Spleen (tissue), 13 donors: ENCODE results near the gene MIR17HG. TPM values are rescaled to one million over a fixed set of nuclear protein-coding genes. Genes with fewer than 3 reads are reported as not detected.

ENCODE experiments used
- DNase-seq: peaks from one replicate; pipeline ENCODE4 v3.0.0-alpha.2; 2020
- H3K27ac ChIP-seq, 8 donors: fragments of 200-600 bp; sonication (generic) in 7 of 8; 1 replicate in 4 of 8; 2 replicates in 4 of 8; pipeline versions ENCODE4 v1.5.0 to v1.8.0; 2016 to 2021; ENCODE audit warnings: inconsistent platforms in 4 of 8, mild to moderate bottlenecking in 4 of 8, moderate library complexity in 1 of 8
- H3K27me3 ChIP-seq, 7 donors: fragments of 200-600 bp; sonication (generic) in 6 of 7; replicated peaks in 1 of 7; 1 replicate in 4 of 7; 2 replicates in 3 of 7; pipeline versions ENCODE4 v1.5.0 to v1.8.0; 2016 to 2021; ENCODE audit warnings: inconsistent platforms in 3 of 7, mild to moderate bottlenecking in 1 of 7
- H3K36me3 ChIP-seq, 6 donors: fragments of 200-600 bp; sonication (generic) in 5 of 6; 1 replicate in 4 of 6; 2 replicates in 2 of 6; pipeline versions ENCODE4 v1.5.0 to v1.8.0; 2016 to 2021; ENCODE audit warnings: inconsistent platforms in 2 of 6
- H3K4me1 ChIP-seq, 6 donors: fragments of 200-600 bp; sonication (generic) in 5 of 6; 1 replicate in 3 of 6; 2 replicates in 3 of 6; pipeline versions ENCODE4 v1.5.0 to v1.8.0; 2016 to 2021; ENCODE audit warnings: inconsistent platforms in 3 of 6
- H3K4me3 ChIP-seq, 8 donors: fragments of 200-600 bp; sonication (generic) in 7 of 8; 1 replicate in 4 of 8; 2 replicates in 4 of 8; pipeline versions ENCODE4 v1.5.0 to v1.8.0; 2016 to 2021; ENCODE audit warnings: inconsistent platforms in 4 of 8, mild to moderate bottlenecking in 4 of 8, moderate library complexity in 2 of 8
- H3K9me3 ChIP-seq, 8 donors: fragments of 200-600 bp; sonication (generic) in 7 of 8; 1 replicate in 4 of 8; 2 replicates in 4 of 8; pipeline versions ENCODE4 v1.5.0 to v1.8.0; 2016 to 2021; ENCODE audit warnings: inconsistent platforms in 4 of 8
- POLR2A ChIP-seq, 3 donors: fragments of 450-650 bp; IDR thresholded peaks; one replicate each; pipeline ENCODE4 v1.5.1; 2017; ENCODE audit warnings: antibody characterized with exemption in 3 of 3, mild to moderate bottlenecking in 1 of 3
- POLR2AphosphoS5 ChIP-seq, 3 donors: sonication (generic); formaldehyde crosslinking; IDR thresholded peaks; one replicate each; pipeline ENCODE4 v1.5.1; 2017; ENCODE audit warnings: antibody characterized with exemption in 3 of 3
- WGBS, 5 donors: extraction: QIAGEN DNeasy Blood & Tissue Kit in 3 of 5; methylation state at CpG; one replicate each; pipeline versions ENCODE4 v1.1.5 to v1.1.7; 2013 to 2018; 5-methylcytosine and 5-hydroxymethylcytosine counted together
- intact Hi-C: fragments of 100-400 bp; cut with DNase I; formaldehyde crosslinking; loops from one replicate; pipeline ENCODE4 v1.15.0; 2023; ENCODE audit warnings: low total_unique reads
- long read RNA-seq, 2 donors: transcript quantifications; one replicate each; lab custom pipeline, GENCODE V29; 2026
- polyA plus RNA-seq, 3 donors: library from polyadenylated mRNA; stranded (reverse); fragments of 200-250 nt; gene quantifications; one replicate each; pipeline ENCODE4 v1.2.1, GENCODE V29; 2013
- total RNA-seq, 7 donors: library from RNA; depleted of rRNA in 3 of 7; stranded (reverse); fragments of >200 nt in 3 of 7; fragmentation: NEBNext Ultra II Directional in 4 of 7; extraction: Animal tissue kit (Norgen Biotek cat#: 25700) in 4 of 7; gene quantifications; one replicate each; pipeline versions ENCODE4 v1.1.0 to v1.2.1, GENCODE V29; 2016 to 2021
- TF ChIP-seq, protein P1 (sequence below), 11 experiments: fragments of 200-600 bp in 7 of 11; fragments of 450-650 bp in 4 of 11; sonication (generic) in 4 of 11; IDR thresholded peaks in 8 of 11; conservative IDR thresholded peaks in 3 of 11; 1 replicate in 7 of 11; 2 replicates in 4 of 11; pipeline versions ENCODE4 v1.4.0 to v1.8.0; 2016 to 2021; ENCODE audit warnings: antibody characterized with exemption in 11 of 11, inconsistent platforms in 4 of 11, mild to moderate bottlenecking in 1 of 11
- donor health status: healthy with polysubstance abuse.
- donor health status: DM: no; HTN: no; CAD: no; lungs with moderate emphysema.
- donor health status: DM: no; HTN: no; CAD: no.
- donor health status: Bipolar disorder and iron deficiency.
- donor health status: healthy.
- donor health status: DM: no; HTN: no; CAD: no.
- donor health status: DM: yes; HTN: yes; CAD: no.

Gene MIR17HG
- 10 to 100 TPM in 1 of 7 donors, 1 to 10 TPM in 6; 5.0 to 15.0 (median 7.1) TPM for total RNA-seq
- polyA plus RNA-seq = 1 to 10 TPM; 3.7 to 6.1 (median 6.0) TPM
- long read RNA-seq, donor 1 = 0 reads
- long read RNA-seq, donor 2 = 0 reads

DNA sequence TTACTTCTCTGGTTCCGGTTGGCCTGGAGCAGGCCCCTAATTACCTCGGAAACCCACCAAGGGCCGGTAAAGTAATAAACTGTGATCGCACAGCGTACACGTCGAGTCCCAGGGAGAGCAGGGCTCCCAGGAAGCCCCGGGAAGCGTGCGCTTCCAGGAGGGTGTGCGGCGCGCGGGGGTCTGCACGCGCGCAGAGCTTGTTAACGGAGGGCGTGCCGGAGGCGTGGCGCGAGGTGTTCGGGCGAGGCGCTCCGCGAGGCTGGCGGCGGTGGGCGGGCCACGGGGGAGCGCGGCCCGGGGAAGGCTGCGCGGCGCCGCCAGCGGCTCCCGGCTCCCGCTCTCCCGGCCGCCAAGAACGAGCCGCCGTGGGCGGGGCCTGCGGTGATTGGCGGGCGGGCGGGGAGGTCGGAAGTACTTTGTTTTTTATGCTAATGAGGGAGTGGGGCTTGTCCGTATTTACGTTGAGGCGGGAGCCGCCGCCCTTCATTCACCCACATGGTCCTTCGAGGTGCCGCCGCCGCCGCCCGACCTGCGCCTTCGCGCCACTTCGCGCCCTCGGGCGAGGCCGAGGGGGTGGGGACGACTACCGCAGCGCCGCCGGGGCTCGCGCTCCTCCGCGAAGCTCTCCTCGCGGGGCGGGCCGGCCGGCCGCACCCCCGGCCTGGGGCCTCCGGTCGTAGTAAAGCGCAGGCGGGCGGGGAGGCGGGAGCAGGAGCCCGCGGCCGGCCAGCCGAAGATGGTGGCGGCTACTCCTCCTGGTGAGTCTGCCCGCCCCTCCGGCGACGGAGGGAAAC, at the start of gene MIR17HG:
Gene MIR17HG (plus strand): TSS at position 486 of the 794 bp plus-strand sequence.
- DNase-seq = peak; percentile 96
- intact Hi-C loops = no loop called here
- 0 to 1% (median 1%) methylated on average over 32 to 103 of the region's 103 CpGs for WGBS, 5 donors
- Histone ChIP-seq H3K27ac (peak within 1 kb of the TSS; percentile 93 to 98 (median 97)), H3K27me3 (no peaks in the 10 kb centered on the region), H3K36me3 (peaks cover 0 to 24% (median 17%) of the 10 kb centered on the region in 6 donors), H3K4me3 (peak within 1 kb of the TSS; percentile 74 to 96 (median 80)), H3K4me1 (peaks cover 17 to 44% (median 34%) of the 10 kb centered on the region in 6 donors), H3K9me3 (no peaks in the 10 kb centered on the region)
- TF ChIP-seq, protein P1, sequence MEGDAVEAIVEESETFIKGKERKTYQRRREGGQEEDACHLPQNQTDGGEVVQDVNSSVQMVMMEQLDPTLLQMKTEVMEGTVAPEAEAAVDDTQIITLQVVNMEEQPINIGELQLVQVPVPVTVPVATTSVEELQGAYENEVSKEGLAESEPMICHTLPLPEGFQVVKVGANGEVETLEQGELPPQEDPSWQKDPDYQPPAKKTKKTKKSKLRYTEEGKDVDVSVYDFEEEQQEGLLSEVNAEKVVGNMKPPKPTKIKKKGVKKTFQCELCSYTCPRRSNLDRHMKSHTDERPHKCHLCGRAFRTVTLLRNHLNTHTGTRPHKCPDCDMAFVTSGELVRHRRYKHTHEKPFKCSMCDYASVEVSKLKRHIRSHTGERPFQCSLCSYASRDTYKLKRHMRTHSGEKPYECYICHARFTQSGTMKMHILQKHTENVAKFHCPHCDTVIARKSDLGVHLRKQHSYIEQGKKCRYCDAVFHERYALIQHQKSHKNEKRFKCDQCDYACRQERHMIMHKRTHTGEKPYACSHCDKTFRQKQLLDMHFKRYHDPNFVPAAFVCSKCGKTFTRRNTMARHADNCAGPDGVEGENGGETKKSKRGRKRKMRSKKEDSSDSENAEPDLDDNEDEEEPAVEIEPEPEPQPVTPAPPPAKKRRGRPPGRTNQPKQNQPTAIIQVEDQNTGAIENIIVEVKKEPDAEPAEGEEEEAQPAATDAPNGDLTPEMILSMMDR (IDR thresholded peaks at IDR 0.05 in 8 of 11, conservative IDR thresholded peaks at IDR 0.05 in 3 of 11) = peak in 2 of 11 experiments; percentile 7 to 29
- TF ChIP-seq POLR2A (IDR thresholded peaks at IDR 0.05) = peak in 1 of 3 donors; percentile 51
- peak; percentile 94 to 96 (median 95) for TF ChIP-seq POLR2AphosphoS5 (IDR thresholded peaks at IDR 0.05)

DNA sequence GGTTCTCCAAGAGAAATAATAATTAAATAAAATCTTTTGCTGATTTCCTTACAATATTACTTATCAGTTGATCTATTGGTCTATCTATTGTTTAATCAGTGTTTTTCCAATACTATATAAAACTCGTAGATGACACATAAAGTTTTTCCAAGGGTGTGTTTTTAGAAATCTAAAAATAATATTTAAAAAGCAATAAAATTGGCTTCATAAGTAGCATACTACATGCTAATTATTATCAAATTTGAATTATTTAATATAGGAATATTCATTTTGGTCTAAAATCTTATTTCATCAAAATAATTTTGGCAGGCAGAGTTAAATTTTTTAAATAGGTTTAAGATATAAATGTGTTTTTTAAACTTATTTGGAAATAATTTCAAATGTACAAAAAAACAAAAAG, 49.4 kb upstream of the MIR17HG start:
- H3K4me1 ChIP-seq = no peaks in the 10 kb centered on the region
- no peaks in the 10 kb centered on the region for H3K36me3 ChIP-seq
- no peak overlapping the region for H3K27ac ChIP-seq
- H3K27me3 ChIP-seq = peaks cover 0 to 5% (median 0%) of the 10 kb centered on the region in 7 donors
- H3K4me3 ChIP-seq = no peak overlapping the region
- no peaks in the 10 kb centered on the region for H3K9me3 ChIP-seq
- intact Hi-C loops = no loop called here
- 72 to 89% (median 77%) methylated on average over 1 of the region's 1 CpG for WGBS, 5 donors
- no peak for TF ChIP-seq POLR2A (IDR thresholded peaks at IDR 0.05)
- TF ChIP-seq, protein P1 (IDR thresholded peaks at IDR 0.05 in 8 of 11, conservative IDR thresholded peaks at IDR 0.05 in 3 of 11) = no peak
- TF ChIP-seq POLR2AphosphoS5 (IDR thresholded peaks at IDR 0.05) = no peak
- DNase-seq = no peak

DNA sequence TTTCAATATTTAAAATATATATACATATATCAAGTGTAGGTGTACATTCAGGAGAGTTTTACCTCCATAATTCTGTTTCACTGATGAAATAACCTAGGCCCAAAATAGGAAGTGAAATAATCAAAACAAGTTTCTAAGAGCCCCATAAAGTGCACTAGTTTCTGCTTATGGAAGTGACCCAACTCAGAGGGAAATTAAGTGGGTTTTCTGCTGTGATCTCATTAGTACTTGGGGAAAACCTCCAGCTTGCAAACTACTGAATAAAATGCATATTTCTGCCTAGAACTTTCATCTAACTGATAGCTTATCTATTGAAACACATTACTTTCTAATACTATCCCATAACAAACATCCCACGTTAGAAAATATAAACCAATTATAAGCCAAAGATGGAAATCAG, 45.4 kb upstream of the MIR17HG start:
- Histone ChIP-seq H3K27ac (no peak overlapping the region), H3K4me1 (no peaks in the 10 kb centered on the region), H3K4me3 (no peak overlapping the region), H3K36me3 (no peaks in the 10 kb centered on the region), H3K9me3 (no peaks in the 10 kb centered on the region), H3K27me3 (no peaks in the 10 kb centered on the region)
- 69 to 77% (median 75%) methylated on average over 1 of the region's 1 CpG for WGBS, 5 donors
- no peak for DNase-seq
- TF ChIP-seq POLR2AphosphoS5 (IDR thresholded peaks at IDR 0.05) = no peak
- TF ChIP-seq POLR2A (IDR thresholded peaks at IDR 0.05) = no peak
- TF ChIP-seq, protein P1 (IDR thresholded peaks at IDR 0.05 in 8 of 11, conservative IDR thresholded peaks at IDR 0.05 in 3 of 11) = no peak
- intact Hi-C loops = no loop called here

DNA sequence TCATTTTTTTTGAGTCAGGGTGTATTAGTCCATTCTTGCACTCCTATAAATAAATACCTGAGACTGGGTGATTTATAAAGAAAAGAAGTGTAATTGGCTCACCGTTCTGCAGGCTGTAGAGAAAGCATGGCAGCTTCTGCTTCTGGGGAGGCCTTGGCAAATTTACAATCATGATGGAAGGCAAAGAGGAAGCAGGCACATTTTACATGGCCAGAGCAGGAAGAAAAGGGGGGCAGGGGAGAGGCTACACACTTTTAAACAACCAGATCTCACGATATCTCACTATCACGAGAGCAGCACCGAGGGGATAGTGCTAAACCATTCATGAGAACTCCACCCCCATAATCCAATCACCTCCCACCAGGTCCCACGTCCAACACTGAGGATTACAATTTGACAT, 44.5 kb upstream of the MIR17HG start:
- Histone ChIP-seq H3K27ac (no peak overlapping the region), H3K27me3 (peaks cover 0 to 5% (median 0%) of the 10 kb centered on the region in 7 donors), H3K4me1 (no peaks in the 10 kb centered on the region), H3K36me3 (no peaks in the 10 kb centered on the region), H3K9me3 (no peaks in the 10 kb centered on the region), H3K4me3 (no peak overlapping the region)
- DNase-seq = no peak
- WGBS, 5 donors = 68 to 86% (median 78%) methylated on average over 5 of the region's 5 CpGs
- TF ChIP-seq POLR2A (IDR thresholded peaks at IDR 0.05) = no peak
- no peak for TF ChIP-seq POLR2AphosphoS5 (IDR thresholded peaks at IDR 0.05)
- TF ChIP-seq, protein P1 (IDR thresholded peaks at IDR 0.05 in 8 of 11, conservative IDR thresholded peaks at IDR 0.05 in 3 of 11) = no peak
- intact Hi-C loops = no loop called here
